Stomach (tissue), 4 donors: ENCODE data around the gene RNASEH1.

Experiments used
- CTCF ChIP-seq, 7 experiments: fragments of 450-650 bp in 4 of 7; fragments of 200-600 bp in 3 of 7; sonication (generic) in 3 of 7; IDR thresholded peaks; one replicate each; pipeline ENCODE4 v1.5.1; 2016 to 2019; ENCODE audit warnings: antibody characterized with exemption in 7 of 7, control low read depth in 2 of 7, mild to moderate bottlenecking in 1 of 7
- POLR2A ChIP-seq, 4 donors: fragments of 450-650 bp; IDR thresholded peaks; one replicate each; pipeline ENCODE4 v1.6.1; 2016; ENCODE audit warnings: antibody characterized with exemption in 4 of 4, control low read depth in 2 of 4, mild to moderate bottlenecking in 1 of 4, moderate library complexity in 1 of 4

GRCh38 chr2:3606028-3606369 lies 47.9 kb upstream of the RNASEH1 start:
- TF ChIP-seq CTCF (IDR thresholded peaks at IDR 0.05) (no peak), POLR2A (IDR thresholded peaks at IDR 0.05) (no peak)
